ENCODE results near the gene PPL. TPM values are rescaled to one million over a fixed set of nuclear protein-coding genes. Genes with fewer than 3 reads are reported as not detected.

Gene PPL
- total and polyA plus RNA-seq, 2 of the 8 experiments (the other 6 are each of a cell fraction or from before 2014, with no cell fraction given) = 11.3 to 29.5 TPM

- TF ChIP-seq JUND (IDR thresholded peaks at IDR 0.05; ENCODE audit: low read length) (peak; percentile 59; the same call in 1 of the 2 replicates), RXRA (IDR thresholded peaks at IDR 0.05; ENCODE audit: insufficient read depth, low read depth, low read length) (no peak), NANOG (IDR thresholded peaks at IDR 0.05; ENCODE audit: insufficient read depth, low read depth, low read length, poor library complexity, severe bottlenecking) (no peak)
These were observed 89.8 kb downstream of the PPL start, which contains the start of the genes GLYR1 and UBN1 (continued) for GRCh38 chr16:4846901-4847773.

Data from H1 (cell line).